NCI-H2107 treated with DMSO at 0.1 percent for 48 hours (cell line): Measurements from ENCODE around the gene LRRC38.
"Not testable (repeated sequence)": the region's sequence is repeated elsewhere in the genome, so short reads cannot be mapped to it uniquely, and the experiment has no call there.

Experiments used
- DNase-seq: peaks from one replicate; lab custom pipeline; 2025; ENCODE audit not compliant: unreplicated experiment; lab: John Stamatoyannopoulos, UW

The LRRC38 gene, protein sequence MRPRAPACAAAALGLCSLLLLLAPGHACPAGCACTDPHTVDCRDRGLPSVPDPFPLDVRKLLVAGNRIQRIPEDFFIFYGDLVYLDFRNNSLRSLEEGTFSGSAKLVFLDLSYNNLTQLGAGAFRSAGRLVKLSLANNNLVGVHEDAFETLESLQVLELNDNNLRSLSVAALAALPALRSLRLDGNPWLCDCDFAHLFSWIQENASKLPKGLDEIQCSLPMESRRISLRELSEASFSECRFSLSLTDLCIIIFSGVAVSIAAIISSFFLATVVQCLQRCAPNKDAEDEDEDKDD

DNA sequence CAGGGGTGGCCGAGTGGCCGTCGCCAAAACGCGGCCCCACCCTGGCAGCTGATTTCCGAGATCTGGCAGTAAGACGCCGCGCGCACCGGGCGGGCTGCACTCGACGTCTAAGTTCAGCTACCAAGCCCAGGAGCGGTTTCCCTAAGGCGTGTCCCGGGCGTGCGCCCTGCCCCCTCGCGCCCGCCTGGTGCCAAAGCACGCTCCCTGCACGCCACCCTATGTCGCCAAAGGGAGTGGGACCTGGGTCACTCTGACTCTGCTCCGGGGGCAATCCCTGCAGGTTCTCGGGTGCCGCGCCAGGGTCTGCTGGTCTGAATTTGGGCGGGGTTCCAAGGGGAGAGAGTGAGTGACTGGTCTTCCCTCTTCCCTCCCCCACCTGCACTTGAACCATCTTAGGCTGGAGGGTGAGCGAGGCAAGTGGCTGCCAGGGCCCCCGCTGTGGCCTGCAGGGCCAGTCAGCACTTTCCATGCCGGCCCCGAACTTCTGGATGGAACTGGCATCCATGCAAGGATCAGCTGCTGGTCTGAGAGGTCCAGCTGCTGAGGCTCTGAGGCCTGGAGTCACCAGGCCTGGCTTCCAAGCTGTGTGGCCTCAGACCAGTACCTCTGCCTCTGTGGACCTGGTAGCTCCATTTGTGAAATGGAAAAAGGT lies at the start of gene LRRC38:
LRRC38 (minus strand) TSS at position 109 of the 652 bp plus-strand sequence. CDS start 410 bp downstream, outside the sequence.
- no peak for DNase-seq

DNA sequence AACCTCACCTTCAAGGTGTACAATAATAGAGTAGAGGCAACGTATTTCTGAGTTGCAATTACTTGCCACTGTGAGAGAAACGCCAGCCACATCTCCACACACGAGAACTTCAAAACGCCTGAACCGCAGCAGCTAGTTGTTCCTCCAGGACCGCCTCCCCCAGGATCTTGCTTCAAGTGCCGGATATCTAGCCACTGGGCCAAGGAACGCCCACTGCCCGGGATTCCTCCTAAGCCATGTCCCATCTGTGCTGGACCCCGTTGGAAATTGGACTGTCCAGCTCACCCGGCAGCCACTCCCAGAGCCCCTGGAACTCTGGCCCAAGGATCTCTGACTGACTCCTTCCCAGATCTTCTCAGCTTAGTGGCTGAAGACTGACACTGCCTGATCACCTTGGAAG lies 49.2 kb upstream of the LRRC38 start:
- DNase-seq, result not testable (repeated sequence)

DNA sequence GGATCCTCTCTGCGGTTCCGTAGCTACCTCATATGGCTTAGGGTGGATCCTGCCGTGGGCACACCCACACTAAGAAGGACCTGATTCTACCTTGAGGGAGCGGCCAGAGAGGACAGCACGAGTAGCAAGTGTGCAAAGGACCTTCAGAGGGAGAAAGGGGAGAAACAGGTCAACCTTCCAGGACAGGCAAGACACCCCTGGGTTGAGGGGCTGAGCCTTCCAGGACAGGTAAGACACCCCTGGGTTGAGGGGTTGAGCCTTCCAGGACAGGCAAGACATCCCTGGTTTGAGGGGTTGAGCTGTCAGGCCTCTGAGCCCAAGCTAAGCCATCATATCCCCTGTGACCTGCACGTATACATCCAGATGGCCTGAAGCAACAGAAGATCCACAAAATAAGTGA lies 46.7 kb upstream of the LRRC38 start:
- no peak for DNase-seq

DNA sequence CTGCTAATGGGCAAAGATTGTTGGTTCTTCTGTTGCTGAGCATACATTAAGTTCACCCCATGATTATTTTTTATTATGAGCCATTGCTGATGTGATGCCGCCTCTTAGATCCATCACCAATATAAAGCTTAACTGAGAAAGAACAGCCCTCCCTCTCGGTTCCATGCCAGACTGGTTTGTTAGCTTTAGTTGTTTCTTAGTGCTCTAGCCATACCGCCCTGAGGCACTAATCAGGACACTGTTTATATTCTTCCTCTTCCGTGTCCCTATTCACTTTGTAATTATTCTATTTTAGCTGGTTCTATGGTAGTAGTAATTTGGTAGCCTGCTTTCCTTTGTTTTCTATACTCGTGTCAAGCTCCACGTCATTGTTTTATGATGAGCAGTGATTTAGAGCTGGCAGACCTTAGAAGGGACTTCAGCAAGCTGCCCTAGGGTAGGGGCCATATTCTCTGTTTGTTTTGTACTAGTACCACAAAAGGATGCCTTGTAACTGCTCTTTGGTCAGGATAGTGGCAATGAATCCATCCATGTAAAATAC lies 42.5 kb upstream of the LRRC38 start:
- no peak for DNase-seq

DNA sequence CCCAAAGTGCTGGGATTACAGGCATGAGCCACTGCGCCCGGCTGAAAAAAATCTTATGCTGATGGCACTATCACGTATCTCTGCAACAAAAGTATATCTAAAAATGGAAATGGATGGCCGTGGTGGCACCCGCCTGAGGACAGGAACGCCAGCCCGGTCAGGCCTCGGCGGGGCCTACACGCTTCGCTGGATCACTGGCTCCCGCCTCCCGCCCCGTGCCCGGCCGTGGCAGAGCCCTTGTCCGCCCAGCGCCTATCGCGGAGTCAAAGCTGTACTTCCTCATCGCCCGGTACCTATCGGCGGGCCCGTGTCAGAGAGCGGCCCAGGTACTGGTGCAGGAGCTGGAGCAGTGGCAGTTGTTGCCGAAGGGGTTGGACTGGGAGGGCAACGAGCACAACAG lies 41.0 kb upstream of the LRRC38 start:
- DNase-seq, result no peak

DNA sequence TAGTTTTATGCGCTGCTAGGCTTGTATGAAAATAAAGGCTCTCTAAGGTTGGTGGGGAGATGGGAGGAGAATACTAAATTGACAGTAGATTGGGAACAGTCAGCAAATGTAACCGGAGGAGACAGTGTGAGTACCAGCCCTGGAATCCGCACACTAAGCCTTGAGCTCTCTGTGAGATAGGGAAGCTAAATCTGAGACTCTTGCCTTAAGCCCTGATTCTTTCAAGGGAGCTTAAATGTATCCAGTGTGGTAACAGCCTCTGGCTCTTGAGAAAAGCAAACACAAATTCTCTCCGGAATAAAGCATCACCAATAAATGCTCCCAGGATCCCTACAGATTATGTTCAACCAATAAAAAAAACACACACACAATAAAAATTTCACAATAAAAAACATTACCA lies 36.9 kb upstream of the LRRC38 start:
- DNase-seq, result no peak

DNA sequence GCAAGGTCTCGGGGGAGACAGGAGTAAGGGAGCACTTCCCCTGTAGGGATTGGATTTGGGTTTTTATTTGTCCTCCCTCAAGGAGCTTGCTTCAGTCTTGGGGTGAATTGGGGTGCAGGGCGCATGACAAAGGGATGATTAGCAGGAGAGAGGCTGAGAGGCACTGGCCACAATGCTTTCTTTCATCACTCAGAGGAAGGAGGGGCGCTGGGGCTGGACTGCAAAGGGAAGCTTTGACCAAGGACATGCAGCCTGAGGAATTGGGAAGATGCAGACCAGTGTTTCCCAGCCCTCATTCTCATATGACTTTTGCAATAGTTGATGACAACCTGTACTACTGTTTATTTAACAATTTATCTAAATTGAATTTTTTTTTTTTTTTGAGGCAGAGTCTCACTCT lies 35.7 kb upstream of the LRRC38 start:
- no peak for DNase-seq

DNA sequence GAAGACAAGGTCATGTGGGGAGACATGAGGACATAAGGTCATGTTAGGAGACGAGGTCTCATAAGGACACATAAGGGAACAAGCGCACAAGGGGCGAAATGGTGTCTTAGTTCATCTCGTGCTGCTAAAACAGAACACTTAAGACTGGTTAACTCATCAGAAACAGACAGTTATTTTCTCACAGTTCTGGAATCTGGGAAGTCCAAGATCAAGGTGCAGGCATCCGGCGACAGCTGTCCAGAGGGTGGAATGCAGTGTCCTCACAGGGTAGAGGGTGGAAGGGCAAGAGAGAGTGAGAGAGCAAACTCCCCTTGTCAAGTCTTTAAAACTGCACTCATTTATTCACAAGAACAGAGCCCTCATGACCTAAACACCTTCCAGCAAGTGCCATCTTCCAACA lies 35.2 kb upstream of the LRRC38 start:
- no peak for DNase-seq

DNA sequence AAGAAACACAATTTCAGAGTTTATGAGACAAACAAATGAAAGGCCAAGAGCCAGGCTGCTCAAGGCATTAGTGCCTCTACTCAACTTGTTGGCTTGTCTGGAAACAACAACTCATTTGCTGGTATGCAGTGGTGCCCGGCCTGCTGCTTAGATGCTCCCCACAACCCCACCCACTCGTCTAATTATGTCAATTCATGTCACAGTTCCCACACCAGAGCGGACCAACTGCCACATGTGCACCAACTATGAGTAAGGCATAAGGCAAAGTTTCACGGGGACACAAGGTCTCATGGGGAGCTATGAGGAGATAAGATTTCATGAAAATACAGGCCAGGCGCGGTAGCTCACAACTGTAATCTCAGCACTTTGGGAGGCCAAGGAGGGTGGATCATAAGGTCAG lies 34.5 kb upstream of the LRRC38 start:
- no peak for DNase-seq

DNA sequence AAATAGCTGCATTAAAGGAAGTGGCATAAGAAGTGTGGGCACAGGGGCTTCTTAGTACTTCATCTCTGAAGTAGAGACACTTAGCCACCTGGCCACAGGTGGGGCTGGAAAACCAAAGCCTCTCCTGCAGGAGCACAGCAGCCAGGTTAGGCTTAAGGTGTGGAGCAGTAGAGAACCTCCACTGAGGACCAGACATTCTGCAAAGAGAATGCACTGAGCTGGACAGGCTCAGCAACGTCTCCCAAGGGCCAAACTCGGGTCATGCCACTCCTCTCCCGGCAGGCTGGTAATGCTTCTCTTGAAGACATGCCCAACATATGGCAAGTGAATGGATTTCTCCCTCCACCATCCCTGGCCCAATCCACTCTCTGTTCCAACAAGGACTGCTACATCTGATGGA lies 33.0 kb upstream of the LRRC38 start:
- no peak for DNase-seq

DNA sequence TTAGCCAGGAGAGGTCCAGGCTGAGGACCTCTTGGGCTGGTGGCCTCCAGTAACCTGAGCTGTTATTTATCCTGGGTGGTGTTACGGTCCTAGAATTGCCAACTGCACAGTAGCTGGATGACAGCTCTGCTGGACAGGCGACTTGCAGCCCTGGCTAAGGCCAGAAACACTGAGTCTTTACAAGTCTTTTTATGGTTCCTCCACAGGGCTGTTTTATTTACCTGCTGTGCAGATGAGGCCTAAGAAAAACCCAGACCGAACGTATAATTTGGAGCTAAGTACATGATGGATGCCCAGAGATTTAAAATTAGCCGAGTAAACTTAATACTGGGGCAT lies 30.4 kb upstream of the LRRC38 start:
- DNase-seq, result no peak

DNA sequence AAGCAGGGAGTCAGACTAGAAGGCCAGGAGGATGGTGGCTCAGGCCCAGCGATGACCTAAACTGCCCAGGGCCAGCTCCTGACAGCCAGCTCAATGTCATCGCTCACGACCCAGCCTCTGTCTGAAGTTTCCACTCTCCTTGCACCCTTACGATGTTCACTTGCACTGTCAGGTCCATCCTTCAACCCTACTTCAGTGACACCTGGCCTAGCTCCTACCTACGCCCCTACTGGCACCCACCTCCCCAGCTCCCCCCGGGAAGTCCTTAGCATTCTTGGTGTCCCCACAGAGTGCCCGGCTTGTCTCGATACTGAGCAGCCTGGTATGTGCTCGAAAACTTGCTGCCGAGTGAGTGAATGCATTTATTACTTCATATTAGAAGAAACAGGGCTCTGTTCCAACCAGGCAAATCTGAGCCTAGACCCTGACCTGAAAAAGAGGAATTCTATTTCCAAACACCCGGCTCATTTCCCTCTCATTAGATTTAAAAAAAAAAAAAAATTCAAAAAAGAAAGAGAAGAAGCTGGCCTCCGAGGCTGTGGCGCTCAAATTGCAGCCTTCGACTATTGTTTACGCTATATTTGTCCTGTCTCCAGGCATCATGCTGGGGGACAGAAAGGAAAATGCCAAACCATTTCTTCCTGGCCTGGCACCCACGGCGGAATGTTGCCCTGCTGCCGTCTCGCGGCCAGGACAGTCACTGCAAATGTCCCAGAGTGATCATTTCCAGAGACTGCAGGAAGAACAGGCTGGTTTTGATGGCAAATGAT lies 29.8 kb upstream of the LRRC38 start:
- no peak for DNase-seq

DNA sequence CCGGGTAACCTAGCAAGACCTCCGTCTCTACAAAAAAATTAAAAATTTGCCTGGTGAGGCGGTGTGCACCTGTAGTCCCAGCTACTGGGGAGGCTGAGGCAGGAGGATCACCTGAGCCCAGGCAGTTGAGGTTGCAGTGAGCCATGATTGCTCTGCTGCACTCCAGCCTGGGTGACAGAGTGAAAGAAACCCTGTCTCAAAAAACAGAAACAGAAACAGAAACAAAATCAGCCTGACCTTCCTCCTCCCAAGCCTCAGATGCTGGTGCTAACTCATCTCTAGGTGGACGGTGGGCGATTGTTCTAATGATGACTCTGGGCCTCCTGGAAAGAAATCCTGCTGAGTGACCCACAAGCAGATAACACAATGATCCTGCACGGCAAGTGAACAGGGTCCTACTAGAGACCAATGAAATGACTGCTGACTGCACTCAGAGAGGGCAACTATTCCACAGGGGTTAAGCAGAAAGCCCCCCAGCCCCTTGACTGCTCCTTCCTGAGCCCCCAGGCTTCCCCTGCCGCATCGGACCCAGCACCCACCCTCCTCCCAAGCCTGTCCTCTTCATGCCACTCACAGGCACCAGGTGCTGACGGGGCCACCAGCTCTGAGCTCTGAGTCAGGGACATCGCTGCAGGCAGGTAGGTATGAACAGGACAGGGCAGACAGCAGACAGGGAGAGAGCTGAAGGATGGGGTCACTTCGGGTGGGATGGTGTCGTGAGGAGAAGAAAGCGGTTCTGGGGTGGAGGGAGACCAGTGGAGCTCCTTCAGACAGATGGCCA lies 27.8 kb upstream of the LRRC38 start:
- no peak for DNase-seq

DNA sequence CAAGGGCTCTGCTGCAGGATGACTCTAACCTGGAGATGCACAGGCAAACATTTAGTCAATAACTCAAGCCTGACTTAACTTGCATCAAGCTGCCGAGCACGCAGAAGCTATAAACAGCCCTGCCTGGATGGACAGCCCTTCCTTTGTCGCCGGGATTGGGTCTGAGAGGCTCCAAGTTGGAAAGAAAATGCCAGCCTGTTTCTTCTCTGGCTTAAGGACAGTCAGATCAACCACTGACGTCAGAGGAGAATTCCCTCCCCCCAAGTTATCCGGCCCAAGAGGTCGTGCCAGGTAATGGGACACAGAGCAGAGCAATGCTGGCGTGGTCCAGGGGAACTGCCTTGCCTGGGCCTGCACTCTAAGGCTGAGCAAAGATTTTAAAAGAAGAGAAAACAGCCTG lies 27.1 kb upstream of the LRRC38 start:
- no peak for DNase-seq

DNA sequence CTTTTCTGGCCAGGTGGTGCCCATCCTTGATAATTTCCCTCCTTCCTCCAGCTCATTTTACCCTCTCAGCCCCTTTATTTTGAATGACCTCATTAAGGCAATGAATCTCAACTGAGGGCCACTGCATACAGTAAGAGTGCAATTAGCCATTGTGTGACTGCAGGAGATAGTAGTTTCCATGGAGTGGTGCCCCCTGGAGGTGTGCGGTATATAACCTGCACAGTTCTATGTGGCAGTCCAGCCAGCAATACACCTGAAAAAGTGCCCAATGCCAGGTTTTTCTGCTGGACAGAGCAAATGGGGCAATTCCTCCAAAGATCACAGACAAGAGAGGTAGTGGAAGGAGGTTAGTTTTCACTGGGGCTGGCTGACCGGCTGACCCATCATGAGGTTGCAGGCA lies 25.9 kb upstream of the LRRC38 start:
- no peak for DNase-seq

DNA sequence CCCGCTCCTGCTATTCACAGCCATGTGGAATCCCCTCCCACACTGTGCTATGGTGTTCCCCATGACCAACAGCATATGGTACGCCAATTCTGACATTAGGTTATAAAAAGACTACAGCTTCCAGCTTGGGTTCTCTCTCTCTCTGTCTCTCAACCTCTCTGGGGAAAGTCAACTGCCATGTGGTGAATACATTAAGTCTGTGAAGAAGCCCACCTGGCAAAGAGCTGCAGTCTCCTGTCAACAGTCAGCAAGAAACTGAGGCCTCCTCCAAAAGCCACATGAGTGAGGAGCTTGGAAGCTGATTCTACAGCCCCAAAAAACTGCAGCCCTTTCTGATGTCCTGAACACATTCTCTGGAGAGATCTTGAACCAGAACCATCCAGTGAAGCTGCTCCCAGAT lies 25.0 kb upstream of the LRRC38 start:
- DNase-seq, result no peak

DNA sequence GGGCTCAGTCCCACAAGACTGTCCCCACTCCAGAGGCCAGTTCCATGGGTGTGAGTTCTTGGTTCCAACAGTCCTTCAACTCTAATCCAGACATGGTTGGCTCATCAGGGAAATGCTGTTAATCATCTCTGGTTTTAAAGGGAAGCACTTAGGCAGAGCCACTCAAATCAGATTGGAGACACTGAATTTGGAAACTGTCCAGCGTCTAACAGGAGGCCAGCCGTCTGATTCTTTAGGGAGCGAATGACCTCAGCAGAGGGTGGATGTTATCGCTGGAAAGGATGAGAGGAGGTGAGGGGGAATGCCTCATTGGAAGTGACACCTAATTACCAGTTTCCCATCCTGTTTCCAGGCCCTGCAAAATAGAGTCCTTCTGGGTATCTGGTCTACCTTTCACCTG lies 22.8 kb upstream of the LRRC38 start:
- no peak for DNase-seq

DNA sequence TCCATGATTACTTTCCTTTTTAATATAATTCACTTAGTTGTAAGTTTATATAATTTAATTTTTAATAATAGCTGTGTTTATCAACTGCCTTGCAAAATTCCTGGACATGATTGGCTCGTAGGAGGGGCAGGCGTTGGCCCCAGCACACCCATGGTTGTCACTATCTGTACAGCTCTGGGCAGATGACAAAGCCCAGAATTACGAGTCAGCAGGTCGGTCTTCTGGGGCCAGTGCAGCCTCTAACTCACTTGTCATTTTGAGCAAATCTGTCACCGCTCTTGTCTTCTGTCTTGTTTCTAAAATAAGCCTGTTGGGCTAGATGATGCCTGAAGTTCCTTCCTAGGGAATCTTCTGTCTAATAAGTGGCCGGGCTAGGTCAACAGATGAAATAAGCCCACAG lies 21.4 kb upstream of the LRRC38 start:
- no peak for DNase-seq

DNA sequence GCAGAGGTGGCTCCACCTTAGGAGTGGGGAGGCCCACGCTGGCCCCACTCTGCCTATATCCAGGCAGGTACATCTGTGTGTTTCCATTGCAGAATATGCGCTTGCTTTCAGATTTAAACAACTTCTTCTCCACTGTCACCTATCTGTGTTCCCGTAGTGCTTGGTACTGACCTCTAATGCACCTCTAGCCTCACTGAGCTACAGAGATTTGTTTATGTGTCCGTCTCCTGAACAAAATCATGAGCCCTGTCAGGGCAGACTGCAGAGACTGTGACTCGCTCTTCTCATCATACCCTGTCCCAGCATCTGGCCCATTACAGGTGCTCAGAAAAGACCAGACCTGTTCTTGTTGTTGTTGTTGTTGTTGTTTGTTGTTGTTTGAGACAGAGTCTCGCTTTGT lies 14.5 kb upstream of the LRRC38 start:
- no peak for DNase-seq

DNA sequence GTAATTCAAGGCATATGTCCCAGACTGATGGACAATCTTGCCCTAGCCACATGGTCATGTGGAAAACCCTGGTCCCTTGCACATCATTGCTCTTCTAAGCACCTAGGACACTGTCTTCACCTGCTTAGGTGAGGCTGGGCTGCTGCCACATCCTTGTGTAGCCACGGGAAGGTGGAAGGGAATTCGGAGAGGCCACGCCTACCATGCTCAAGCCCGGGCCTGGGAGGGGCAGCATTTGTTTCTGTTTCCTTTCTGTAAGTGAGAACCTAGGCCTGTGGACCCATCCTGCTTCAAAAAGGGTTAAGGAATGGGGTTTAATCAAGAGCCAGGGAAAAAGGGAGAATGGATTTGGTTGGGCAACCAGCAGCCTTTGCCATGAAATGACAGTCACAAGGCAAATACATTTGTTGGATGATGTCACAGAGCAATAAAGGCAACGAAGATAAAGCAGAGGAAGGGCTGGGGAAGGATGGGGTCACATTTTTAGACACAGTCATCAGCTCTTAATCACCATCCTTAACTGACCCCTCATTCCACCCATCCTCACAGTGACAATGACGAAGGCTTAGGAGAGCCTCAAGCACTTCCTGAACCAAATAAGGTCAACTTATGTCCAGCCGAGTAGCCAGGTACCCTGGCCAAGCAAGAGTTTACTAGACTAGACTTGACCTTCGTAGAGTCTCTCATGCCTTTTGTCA lies 10.1 kb upstream of the LRRC38 start:
- DNase-seq, result no peak

DNA sequence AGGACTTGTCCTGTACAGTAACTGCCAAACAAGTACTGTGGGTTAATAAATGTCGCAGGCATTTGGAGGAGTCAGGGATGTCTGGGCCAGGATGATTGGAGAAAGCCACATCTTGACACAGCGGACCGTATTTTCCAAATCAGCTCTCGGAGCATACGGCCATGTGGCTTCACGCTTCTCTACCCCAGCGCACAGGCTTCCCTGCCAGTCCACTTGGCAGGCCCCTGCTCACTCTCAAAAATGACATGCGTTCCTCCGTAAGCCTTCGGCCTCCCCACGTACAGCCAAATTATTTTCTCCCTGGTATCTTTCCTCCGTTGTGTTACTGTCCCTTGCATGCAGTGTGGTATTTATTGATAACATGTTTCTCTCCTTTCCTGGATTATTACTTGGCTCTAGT lies 7.2 kb upstream of the LRRC38 start:
- DNase-seq, result no peak
